ENCODE measurements around the gene MAML3. TPM values are rescaled to one million over a fixed set of nuclear protein-coding genes. Genes with fewer than 3 reads are reported as not detected.

The MAML3 gene
- total RNA-seq, 5 donors from 2014 or later (not counting 1 experiment from before 2014, with no cell fraction given), result 2.0 to 3.4 (median 2.7) TPM

DNA sequence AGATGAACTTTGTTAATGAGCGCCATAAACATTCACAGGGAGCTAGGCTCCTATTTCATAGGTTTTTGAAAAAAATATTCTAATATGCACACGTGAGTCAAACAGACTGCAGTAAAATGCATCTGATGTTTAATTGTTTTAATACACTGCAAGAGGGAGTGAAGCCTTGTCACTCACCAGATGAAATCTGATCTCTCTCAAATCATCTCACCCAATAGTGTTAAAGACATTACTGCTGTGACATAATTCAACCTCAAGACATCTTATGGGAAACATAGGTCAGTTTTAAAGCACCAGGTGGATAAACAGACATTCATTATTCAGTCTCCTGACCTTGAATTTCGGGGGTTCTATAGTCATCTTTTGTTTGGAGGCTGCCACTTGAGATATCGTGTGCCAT is 148.3 kb downstream of the MAML3 start:
- no peaks in the 10 kb centered on the region for H3K27me3 ChIP-seq (replicated peaks in 1 of 2; ENCODE audit: control insufficient read depth in 2 of 2, extremely low read depth in 1 of 2, insufficient read depth in 2 of 2, low read length in 1 of 2)
- no peaks in the 10 kb centered on the region for H3K4me1 Mint-ChIP-seq

DNA sequence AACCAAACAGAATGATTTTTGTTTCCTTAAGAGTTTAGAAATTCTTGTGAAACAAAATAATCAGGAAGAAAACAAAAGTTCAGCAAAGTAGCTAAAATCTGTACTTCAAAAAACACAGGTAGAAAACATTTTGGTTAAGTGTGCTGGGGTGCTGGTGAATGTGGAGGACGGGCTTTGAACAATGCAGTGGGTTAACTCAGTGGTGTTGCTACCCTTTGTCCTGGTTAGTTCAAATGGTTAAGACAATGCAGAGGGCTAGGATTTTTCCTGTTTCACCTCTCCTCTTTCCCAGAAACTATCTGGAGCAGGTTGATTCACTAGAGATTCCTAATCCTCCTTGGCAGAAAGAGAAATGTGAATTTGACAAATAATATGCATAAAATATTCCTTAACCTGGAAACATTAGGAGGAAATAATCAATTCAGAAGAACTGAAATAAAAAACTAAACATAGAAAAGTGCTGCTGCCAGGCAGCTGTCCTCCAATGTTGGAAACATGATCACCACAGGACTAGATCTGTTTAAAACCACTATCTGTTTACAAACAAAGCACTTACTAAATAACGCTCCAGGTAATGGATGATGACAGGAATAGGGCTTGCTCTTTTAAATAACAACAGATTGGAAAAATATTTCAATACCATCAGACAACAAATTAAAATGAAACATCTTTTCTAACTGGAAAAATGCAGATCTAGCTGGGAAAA is 148.9 kb downstream of the MAML3 start:
- no peaks in the 10 kb centered on the region for H3K9me3 ChIP-seq
- Mint-ChIP-seq H3K9me3 (no peaks in the 10 kb centered on the region), H3K4me1 (no peaks in the 10 kb centered on the region), H3K27me3 (peaks cover 8 to 12% of the 10 kb centered on the region in 2 donors), H3K27ac (no peak overlapping the region), H3K36me3 (no peaks in the 10 kb centered on the region), H3K4me3 (no peak overlapping the region)
- DNase-seq, result no peak
- no peaks in the 10 kb centered on the region for H3K27me3 ChIP-seq (replicated peaks in 1 of 2; ENCODE audit: control insufficient read depth in 2 of 2, extremely low read depth in 1 of 2, insufficient read depth in 2 of 2, low read length in 1 of 2)
- CTCF ChIA-PET, result interaction anchor here in 1 of 2 donors (0.6 kb wide), 1 partner anchor 187 kb away, joined by 3 read pairs; no protein-coding TSS in a partner anchor
- no peak overlapping the region for H3K27ac ChIP-seq (ENCODE audit: low read length)
- no peak overlapping the region for H3K4me3 ChIP-seq (ENCODE audit: control insufficient read depth in 1 of 2, extremely low read depth in 1 of 2, low read length in 1 of 2)
- no CpG with 5 or more reads among the region's 2 CpGs for WGBS (ENCODE audit: insufficient coverage)
- no peaks in the 10 kb centered on the region for H3K36me3 ChIP-seq (ENCODE audit: control insufficient read depth in 2 of 2, extremely low read depth in 1 of 2, insufficient read depth in 1 of 2, low read length in 1 of 2)
- POLR2A ChIA-PET, result no interaction called here
- ATAC-seq (replicated peaks in 1 of 4), result no peak
- no peaks in the 10 kb centered on the region for H3K4me1 ChIP-seq (ENCODE audit: control insufficient read depth in 1 of 2, extremely low read depth in 1 of 2, insufficient read depth in 2 of 2, low read length in 2 of 2)

More for the DNA sequence above, 148.3 kb downstream of the MAML3 start:
- H3K9me3 ChIP-seq, result no peaks in the 10 kb centered on the region
- H3K4me1 ChIP-seq (ENCODE audit: control insufficient read depth in 1 of 2, extremely low read depth in 1 of 2, insufficient read depth in 2 of 2, low read length in 2 of 2), result no peaks in the 10 kb centered on the region
- whole genome bisulfite sequencing (ENCODE audit: insufficient coverage), result 68% methylated on average over 2 of the region's 4 CpGs
- Mint-ChIP-seq H3K27me3 (peaks cover 8 to 12% of the 10 kb centered on the region in 2 donors), H3K4me3 (no peak overlapping the region), H3K9me3 (no peaks in the 10 kb centered on the region), H3K27ac (no peak overlapping the region), H3K36me3 (no peaks in the 10 kb centered on the region)
- H3K36me3 ChIP-seq (ENCODE audit: control insufficient read depth in 2 of 2, extremely low read depth in 1 of 2, insufficient read depth in 1 of 2, low read length in 1 of 2), result no peaks in the 10 kb centered on the region
- POLR2A ChIA-PET, result no interaction called here
- CTCF ChIA-PET, result no interaction called here
- no peak for ATAC-seq (replicated peaks in 1 of 4)
- no peak for DNase-seq
- H3K27ac ChIP-seq (ENCODE audit: low read length), result no peak overlapping the region
- H3K4me3 ChIP-seq (ENCODE audit: control insufficient read depth in 1 of 2, extremely low read depth in 1 of 2, low read length in 1 of 2), result no peak overlapping the region

DNA sequence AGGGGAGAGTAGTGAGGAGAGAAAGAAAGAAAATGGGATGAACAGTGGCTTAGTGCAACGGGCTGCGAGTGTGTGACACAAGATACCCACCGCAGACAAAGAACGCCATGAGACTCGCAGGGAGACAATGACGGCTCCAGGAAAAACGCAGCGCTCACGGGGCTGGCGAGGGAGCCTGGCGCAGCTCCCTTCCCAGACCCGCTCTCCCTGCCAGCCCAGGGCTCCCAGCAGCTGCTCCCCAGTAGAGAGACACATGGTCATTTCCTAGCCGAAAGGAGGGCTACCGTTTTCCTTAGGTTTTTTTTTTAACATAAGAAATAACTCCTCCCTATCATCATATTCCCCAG is 149.5 kb downstream of the MAML3 start:
- no peak overlapping the region for H3K27ac ChIP-seq (ENCODE audit: low read length)
- ChIA-PET POLR2A (no interaction called here), CTCF (interaction anchor here in 1 of 2 donors (0.6 kb wide), 1 partner anchor 188 kb away, joined by 3 read pairs; no protein-coding TSS in a partner anchor)
- no peak for DNase-seq
- no peak for ATAC-seq (replicated peaks in 1 of 4)
- H3K27me3 ChIP-seq (replicated peaks in 1 of 2; ENCODE audit: control insufficient read depth in 2 of 2, extremely low read depth in 1 of 2, insufficient read depth in 2 of 2, low read length in 1 of 2), result no peaks in the 10 kb centered on the region
- no peaks in the 10 kb centered on the region for H3K4me1 ChIP-seq (ENCODE audit: control insufficient read depth in 1 of 2, extremely low read depth in 1 of 2, insufficient read depth in 2 of 2, low read length in 2 of 2)
- H3K9me3 ChIP-seq, result no peaks in the 10 kb centered on the region
- H3K36me3 Mint-ChIP-seq, result no peaks in the 10 kb centered on the region
- H3K27ac Mint-ChIP-seq, result no peak overlapping the region
- no peaks in the 10 kb centered on the region for H3K9me3 Mint-ChIP-seq
- no peaks in the 10 kb centered on the region for H3K36me3 ChIP-seq (ENCODE audit: control insufficient read depth in 2 of 2, extremely low read depth in 1 of 2, insufficient read depth in 1 of 2, low read length in 1 of 2)
- H3K4me3 ChIP-seq (ENCODE audit: control insufficient read depth in 1 of 2, extremely low read depth in 1 of 2, low read length in 1 of 2), result no peak overlapping the region
- 91% methylated on average over 13 of the region's 14 CpGs for WGBS (ENCODE audit: insufficient coverage)
- no peaks in the 10 kb centered on the region for H3K4me1 Mint-ChIP-seq
- H3K27me3 Mint-ChIP-seq, result peaks cover 8 to 12% of the 10 kb centered on the region in 2 donors
- no peak overlapping the region for H3K4me3 Mint-ChIP-seq

DNA sequence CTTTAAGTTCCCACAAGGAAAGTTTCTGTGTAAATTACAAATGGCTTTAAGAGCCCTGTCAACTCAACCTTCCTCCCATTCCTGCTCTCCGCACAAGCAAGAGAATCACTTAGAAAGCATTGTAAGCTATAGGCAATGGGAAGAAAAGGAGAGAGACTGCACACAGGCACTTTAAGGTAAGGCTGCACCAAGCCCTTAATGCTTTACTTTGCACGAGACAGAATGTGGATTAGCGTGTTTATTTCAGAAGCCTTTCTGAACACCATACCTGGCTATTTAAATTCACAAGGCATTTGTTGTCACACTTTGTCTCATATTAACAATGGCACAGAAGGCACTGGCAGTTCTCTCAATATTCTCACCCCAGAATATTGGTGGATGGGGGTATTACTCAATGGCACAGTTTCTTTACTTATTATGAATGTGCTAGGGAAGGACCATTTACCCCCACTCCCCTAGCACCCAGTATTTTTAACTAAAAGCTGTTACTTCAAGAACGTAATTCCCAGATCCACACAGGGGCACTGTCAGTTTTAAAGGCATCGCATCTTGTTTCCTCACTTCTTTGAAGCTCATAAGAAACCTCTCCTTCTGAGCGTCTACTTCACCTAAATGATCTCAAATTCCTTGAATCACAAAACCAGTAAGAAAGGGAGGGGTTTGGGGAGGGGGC is 150.0 kb downstream of the MAML3 start:
- Mint-ChIP-seq H3K9me3 (no peaks in the 10 kb centered on the region), H3K27me3 (peaks cover 8 to 14% of the 10 kb centered on the region in 2 donors), H3K4me1 (no peaks in the 10 kb centered on the region), H3K27ac (no peak overlapping the region), H3K4me3 (no peak overlapping the region), H3K36me3 (no peaks in the 10 kb centered on the region)
- ChIA-PET CTCF (no interaction called here), POLR2A (interaction anchor here in 1 of 2 donors (0.6 kb wide), 1 partner anchor 195 kb away, joined by 4 read pairs; no protein-coding TSS in a partner anchor)
- DNase-seq, result no peak
- Histone ChIP-seq H3K27me3 (replicated peaks in 1 of 2; ENCODE audit: control insufficient read depth in 2 of 2, extremely low read depth in 1 of 2, insufficient read depth in 2 of 2, low read length in 1 of 2) (peaks cover 0 to 2% of the 10 kb centered on the region in 2 experiments), H3K9me3 (no peaks in the 10 kb centered on the region), H3K36me3 (ENCODE audit: control insufficient read depth in 2 of 2, extremely low read depth in 1 of 2, insufficient read depth in 1 of 2, low read length in 1 of 2) (no peaks in the 10 kb centered on the region), H3K4me3 (ENCODE audit: control insufficient read depth in 1 of 2, extremely low read depth in 1 of 2, low read length in 1 of 2) (no peak overlapping the region), H3K27ac (ENCODE audit: low read length) (no peak overlapping the region), H3K4me1 (ENCODE audit: control insufficient read depth in 1 of 2, extremely low read depth in 1 of 2, insufficient read depth in 2 of 2, low read length in 2 of 2) (no peaks in the 10 kb centered on the region)
- ATAC-seq (replicated peaks in 1 of 4), result no peak
- 100% methylated on average over 2 of the region's 6 CpGs for WGBS (ENCODE audit: insufficient coverage)

DNA sequence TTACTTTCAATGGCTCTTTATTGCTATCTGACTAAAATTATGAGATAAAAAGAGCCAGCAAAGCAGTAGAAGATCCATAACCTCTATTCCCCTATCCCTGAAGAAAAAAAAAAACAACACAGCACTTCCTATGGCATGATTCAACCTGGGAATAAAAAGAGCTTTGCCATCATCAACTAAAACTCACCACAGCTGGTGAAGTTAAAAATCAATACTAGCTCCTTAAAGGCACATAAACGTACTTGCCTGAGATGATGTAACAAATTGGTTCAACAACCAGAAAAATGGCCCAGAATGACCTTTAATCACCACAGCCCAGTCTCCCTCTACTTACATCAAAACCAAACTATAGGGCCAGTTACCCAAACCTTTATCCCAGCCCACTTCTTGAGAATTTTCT is 153.8 kb downstream of the MAML3 start:
- no peak for ATAC-seq (replicated peaks in 1 of 4)
- no peak for DNase-seq
- Histone ChIP-seq H3K36me3 (ENCODE audit: control insufficient read depth in 2 of 2, extremely low read depth in 1 of 2, insufficient read depth in 1 of 2, low read length in 1 of 2) (no peaks in the 10 kb centered on the region), H3K9me3 (peaks cover 2% of the 10 kb centered on the region), H3K4me3 (ENCODE audit: control insufficient read depth in 1 of 2, extremely low read depth in 1 of 2, low read length in 1 of 2) (no peak overlapping the region), H3K27ac (ENCODE audit: low read length) (no peak overlapping the region), H3K27me3 (replicated peaks in 1 of 2; ENCODE audit: control insufficient read depth in 2 of 2, extremely low read depth in 1 of 2, insufficient read depth in 2 of 2, low read length in 1 of 2) (peaks cover 0 to 3% of the 10 kb centered on the region in 2 experiments), H3K4me1 (ENCODE audit: control insufficient read depth in 1 of 2, extremely low read depth in 1 of 2, insufficient read depth in 2 of 2, low read length in 2 of 2) (no peaks in the 10 kb centered on the region)
- CTCF ChIA-PET, result interaction anchor here (0.6 to 1.1 kb wide), 2 partner anchors 98 to 323 kb away, joined by 3 to 4 read pairs; no protein-coding TSS in a partner anchor
- H3K4me1 Mint-ChIP-seq, result no peaks in the 10 kb centered on the region
- H3K27ac Mint-ChIP-seq, result no peak overlapping the region
- no peaks in the 10 kb centered on the region for H3K9me3 Mint-ChIP-seq
- POLR2A ChIA-PET, result no interaction called here
- H3K27me3 Mint-ChIP-seq, result peaks cover under 1 to 13% of the 10 kb centered on the region in 2 donors
- no peak overlapping the region for H3K4me3 Mint-ChIP-seq
- 88% methylated on average over 1 of the region's 1 CpG for WGBS (ENCODE audit: insufficient coverage)
- H3K36me3 Mint-ChIP-seq, result no peaks in the 10 kb centered on the region

DNA sequence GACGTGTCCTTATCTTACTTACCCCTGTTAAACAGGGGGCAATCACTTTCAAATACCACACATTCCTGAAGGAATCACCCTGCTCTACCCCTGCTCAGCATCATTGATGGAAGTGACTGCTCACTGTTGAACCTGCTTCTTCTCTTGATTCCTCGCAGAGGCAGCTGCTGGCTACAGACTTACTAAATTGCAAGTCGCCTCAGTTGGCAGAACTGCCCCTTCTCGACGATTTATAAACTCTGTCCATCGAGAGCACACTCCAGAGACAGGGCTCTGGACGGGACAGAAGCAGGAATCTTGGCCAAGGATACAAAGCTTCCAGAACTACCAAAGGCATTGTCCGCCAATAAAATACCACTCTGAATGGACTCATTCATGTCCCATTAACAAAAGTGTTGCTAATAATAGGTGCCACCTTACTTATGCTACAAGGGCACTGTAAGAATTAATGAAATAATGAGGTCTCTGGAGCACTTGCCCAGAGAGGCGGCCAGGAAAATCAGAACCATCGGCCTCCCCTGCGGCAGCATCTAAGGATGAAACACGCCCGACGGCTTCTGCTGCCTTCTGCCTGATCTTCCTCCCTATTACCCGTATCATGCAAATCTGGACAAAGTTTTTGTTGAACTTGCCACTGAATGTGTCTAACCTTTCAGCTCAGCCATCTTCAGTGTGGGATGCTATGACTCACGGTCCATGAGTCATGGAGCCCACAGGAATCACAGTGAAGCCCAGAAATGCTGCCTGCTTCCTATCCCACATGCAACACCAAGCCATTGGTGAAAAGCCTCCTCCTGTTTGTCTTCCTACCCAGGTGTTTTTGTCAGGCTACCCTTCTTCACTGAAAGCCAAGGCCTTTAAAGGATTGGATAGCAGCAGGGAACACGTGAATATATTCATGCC is 164.9 kb downstream of the MAML3 start:
- Histone ChIP-seq H3K36me3 (ENCODE audit: control insufficient read depth in 2 of 2, extremely low read depth in 1 of 2, insufficient read depth in 1 of 2, low read length in 1 of 2) (no peaks in the 10 kb centered on the region), H3K9me3 (no peaks in the 10 kb centered on the region), H3K4me3 (ENCODE audit: control insufficient read depth in 1 of 2, extremely low read depth in 1 of 2, low read length in 1 of 2) (no peak overlapping the region), H3K27ac (ENCODE audit: low read length) (no peak overlapping the region), H3K27me3 (replicated peaks in 1 of 2; ENCODE audit: control insufficient read depth in 2 of 2, extremely low read depth in 1 of 2, insufficient read depth in 2 of 2, low read length in 1 of 2) (peaks cover 0 to 2% of the 10 kb centered on the region in 2 experiments), H3K4me1 (ENCODE audit: control insufficient read depth in 1 of 2, extremely low read depth in 1 of 2, insufficient read depth in 2 of 2, low read length in 2 of 2) (no peaks in the 10 kb centered on the region)
- CTCF ChIA-PET, result no interaction called here
- no peak overlapping the region for H3K4me3 Mint-ChIP-seq
- no peaks in the 10 kb centered on the region for H3K9me3 Mint-ChIP-seq
- H3K4me1 Mint-ChIP-seq, result peaks cover 0 to 4% (median 3%) of the 10 kb centered on the region in 3 donors
- POLR2A ChIA-PET, result no interaction called here
- no peak for ATAC-seq (replicated peaks in 1 of 4)
- no peaks in the 10 kb centered on the region for H3K27me3 Mint-ChIP-seq
- WGBS (ENCODE audit: insufficient coverage), result 78% methylated on average over 9 of the region's 17 CpGs
- peaks cover under 1% of the 10 kb centered on the region for H3K36me3 Mint-ChIP-seq
- H3K27ac Mint-ChIP-seq, result no peak overlapping the region
- DNase-seq, result peak in 1 of 35 experiments; percentile 15

All from T-cell (primary cell).